GM21786 (cell line): ENCODE results near the gene IPO11.
"Not testable (repeated sequence)": the region's sequence is repeated elsewhere in the genome, so short reads cannot be mapped to it uniquely, and the experiment has no call there.

Source experiments
- ATAC-seq: cut with Tn5 transposase; IDR thresholded peaks from one replicate; pipeline ENCODE4 v1.9.1; 2021; ENCODE audit not compliant: unreplicated experiment

IPO11 gene

GRCh38 chr5:62509806-62510205 is 97.2 kb downstream of the IPO11 start:
- ATAC-seq, result no peak

GRCh38 chr5:62513085-62513484 is 100.5 kb downstream of the IPO11 start:
- ATAC-seq, result not testable (repeated sequence)

- no peak for ATAC-seq
These were observed 102.1 kb downstream of the IPO11 start for GRCh38 chr5:62514510-62515119.

GRCh38 chr5:62520812-62521211 is 108.2 kb downstream of the IPO11 start:
- ATAC-seq, result not testable (repeated sequence)

- peak; percentile 64 for ATAC-seq
These were observed 108.8 kb downstream of the IPO11 start for GRCh38 chr5:62521319-62521718.

- ATAC-seq, result no peak
These were observed 110.2 kb downstream of the IPO11 start for GRCh38 chr5:62522811-62523210.

GRCh38 chr5:62533597-62533996 is 121.0 kb downstream of the IPO11 start:
- no peak for ATAC-seq

- no peak for ATAC-seq
These were observed 122.1 kb downstream of the IPO11 start for GRCh38 chr5:62534461-62535236.

- no peak for ATAC-seq
These were observed 123.7 kb downstream of the IPO11 start for GRCh38 chr5:62536232-62536631.

- no peak for ATAC-seq
These were observed 124.2 kb downstream of the IPO11 start for GRCh38 chr5:62536783-62537182.

- ATAC-seq, result no peak
These were observed 125.7 kb downstream of the IPO11 start for GRCh38 chr5:62538017-62538942.

GRCh38 chr5:62542720-62543119 is 130.2 kb downstream of the IPO11 start:
- no peak for ATAC-seq

- no peak for ATAC-seq
These were observed 135.5 kb downstream of the IPO11 start for GRCh38 chr5:62547945-62548630.

GRCh38 chr5:62550103-62550502 is 137.5 kb downstream of the IPO11 start:
- no peak for ATAC-seq

GRCh38 chr5:62555930-62556329 is 143.4 kb downstream of the IPO11 start:
- no peak for ATAC-seq

- no peak for ATAC-seq
These were observed 146.4 kb downstream of the IPO11 start for GRCh38 chr5:62558941-62559340.

- ATAC-seq, result no peak
These were observed 148.2 kb downstream of the IPO11 start for GRCh38 chr5:62560786-62561185.

- ATAC-seq, result no peak
These were observed 149.3 kb downstream of the IPO11 start for GRCh38 chr5:62561896-62562295.

GRCh38 chr5:62562867-62563266 is 150.3 kb downstream of the IPO11 start:
- no peak for ATAC-seq

GRCh38 chr5:62564101-62564500 is 151.5 kb downstream of the IPO11 start:
- ATAC-seq, result no peak

- ATAC-seq, result not testable (repeated sequence)
These were observed 153.2 kb downstream of the IPO11 start for GRCh38 chr5:62565740-62566139.
